ENCODE results near the gene DUSP1. TPM values are rescaled to one million over a fixed set of nuclear protein-coding genes. Genes with fewer than 3 reads are reported as not detected.

The DUSP1 gene
- total RNA-seq, 1 donor from 2014 or later = 40.7 TPM

DNA sequence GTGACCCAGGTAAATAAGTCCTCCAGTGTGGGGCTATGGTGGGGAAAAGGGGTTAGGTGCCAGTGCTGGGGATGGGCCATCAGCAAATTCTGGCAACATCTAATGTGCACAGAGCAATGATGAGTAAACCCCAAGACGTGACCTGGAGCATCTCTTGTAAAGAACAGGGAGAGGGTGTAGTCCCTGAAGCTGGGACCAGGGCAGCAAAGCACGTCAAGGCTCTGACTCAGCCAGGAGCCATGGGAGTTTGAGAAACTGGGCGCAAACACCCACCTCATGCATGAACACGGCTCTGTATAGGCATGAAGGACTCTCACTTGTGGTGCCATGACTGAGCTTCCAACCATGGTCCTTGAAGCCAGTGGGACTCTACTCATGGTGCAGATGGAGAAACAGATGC lies 51.8 kb downstream of the DUSP1 start:
- peaks cover 27% of the 10 kb centered on the region for H3K27me3 Mint-ChIP-seq
- DNase-seq (ENCODE audit: low spot score, unreplicated experiment) = no peak
- no peak overlapping the region for H3K27ac Mint-ChIP-seq
- H3K36me3 Mint-ChIP-seq (ENCODE audit: insufficient read depth) = no peaks in the 10 kb centered on the region
- H3K4me1 Mint-ChIP-seq (ENCODE audit: low read depth) = peaks cover under 1% of the 10 kb centered on the region
- no peak overlapping the region for H3K4me3 Mint-ChIP-seq (ENCODE audit: low read depth)
- no peak for TF ChIP-seq CTCF (IDR thresholded peaks at IDR 0.05; ENCODE audit: unreplicated experiment)
- no peaks in the 10 kb centered on the region for H3K9me3 Mint-ChIP-seq (ENCODE audit: low read depth)

DNA sequence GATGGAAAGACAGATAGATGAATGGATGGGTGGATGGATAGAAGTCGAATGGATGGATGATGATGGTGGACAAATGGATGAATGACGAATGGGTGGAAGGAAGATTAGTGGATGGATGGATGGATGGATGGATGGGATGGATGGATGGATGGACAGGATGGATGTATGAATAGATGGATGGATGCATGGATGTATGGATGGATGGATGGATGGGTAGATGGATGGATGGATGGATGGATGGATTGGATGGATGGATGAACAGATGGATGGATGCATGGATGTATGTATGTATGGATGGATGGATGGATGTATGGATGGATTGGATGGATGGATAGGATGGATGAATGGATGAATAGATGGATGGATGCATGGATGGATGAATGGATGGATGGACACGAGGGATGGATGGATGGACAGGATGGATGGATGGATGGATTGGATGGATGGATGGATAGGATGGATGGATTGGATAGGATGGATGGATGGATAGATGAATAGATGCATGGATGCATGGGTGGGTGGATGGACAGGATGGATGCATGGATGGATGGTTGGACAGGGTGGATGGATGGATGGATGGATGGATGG lies 52.4 kb downstream of the DUSP1 start:
- DNase-seq (ENCODE audit: low spot score, unreplicated experiment) = no peak
- H3K36me3 Mint-ChIP-seq (ENCODE audit: insufficient read depth) = no peaks in the 10 kb centered on the region
- no peaks in the 10 kb centered on the region for H3K9me3 Mint-ChIP-seq (ENCODE audit: low read depth)
- no peak overlapping the region for H3K27ac Mint-ChIP-seq
- H3K4me3 Mint-ChIP-seq (ENCODE audit: low read depth) = no peak overlapping the region
- H3K4me1 Mint-ChIP-seq (ENCODE audit: low read depth) = no peaks in the 10 kb centered on the region
- TF ChIP-seq CTCF (IDR thresholded peaks at IDR 0.05; ENCODE audit: unreplicated experiment) = no peak
- H3K27me3 Mint-ChIP-seq = peaks cover 27% of the 10 kb centered on the region

Other genes starting within 250 kb of the DUSP1 start
- 4.0 and 4.3 TPM in 2 replicates for gene NEURL1B, start 129.9 kb downstream of the DUSP1 start, total RNA-seq
- gene ERGIC1, start 63.1 kb upstream of the DUSP1 start, total RNA-seq = 150 and 158 TPM in 2 replicates
- 36.1 and 38.4 TPM in 2 replicates for gene RPL26L1, start 188.2 kb upstream of the DUSP1 start, total RNA-seq
- gene ATP6V0E1, start 212.6 kb upstream of the DUSP1 start, total RNA-seq = 137 and 142 TPM in 2 replicates